H1 (cell line): Measurements from ENCODE around the gene ARHGEF7.

Source experiments
- EZH2 ChIP-seq: fragments of 200-600 bp; sonication (generic); IDR thresholded peaks from 2 replicates; pipeline ENCODE4 v1.7.1; 2012; ENCODE audit warnings: low read depth, mild to moderate bottlenecking, moderate library complexity, low read length, inconsistent platforms; ENCODE audit not compliant: severe bottlenecking
- GABPA ChIP-seq: IDR thresholded peaks from 2 replicates; pipeline ENCODE4 v1.6.1; 2011; ENCODE audit warnings: mild to moderate bottlenecking, low read length, moderate library complexity, borderline replicate concordance; ENCODE audit not compliant: insufficient read depth
- KDM1A ChIP-seq: fragments of 200-600, 300-600 bp; sonication (generic); IDR thresholded peaks from 2 replicates; pipeline ENCODE4 v1.7.1; 2016; ENCODE audit warnings: mild to moderate bottlenecking, low read length, borderline replicate concordance
- POLR2A ChIP-seq, 2 experiments: IDR thresholded peaks; 1 replicate in 1 of 2; 2 replicates in 1 of 2; pipeline ENCODE4 v1.6.1; 2011; ENCODE audit warnings: low read depth in 2 of 2, low read length in 2 of 2, mild to moderate bottlenecking in 2 of 2; ENCODE audit errors: control extremely low read depth in 1 of 2
- POLR2AphosphoS5 ChIP-seq: IDR thresholded peaks from 2 replicates; pipeline ENCODE4 v1.6.1; 2011; ENCODE audit warnings: low read depth, low read length
- RFX5 ChIP-seq: IDR thresholded peaks from 2 replicates; pipeline ENCODE4 v1.6.1; 2011; ENCODE audit warnings: low read depth, low read length, improper control_type of control experiment, borderline replicate concordance
- SIN3A ChIP-seq, 2 experiments: IDR thresholded peaks in 1 of 2; conservative IDR thresholded peaks in 1 of 2; 2 replicates each; pipeline ENCODE4 v1.6.1; 2011 to 2012; ENCODE audit warnings: low read length in 2 of 2, improper control_type of control experiment in 1 of 2, low read depth in 1 of 2, mild to moderate bottlenecking in 1 of 2
- TAF7 ChIP-seq: optimal IDR thresholded peaks from 2 replicates; pipeline ENCODE3; 2011; ENCODE audit warnings: low read depth, mild to moderate bottlenecking, inconsistent platforms, low read length, moderate library complexity, borderline replicate concordance
- TF ChIP-seq, protein P1 (sequence below): IDR thresholded peaks from 2 replicates; pipeline ENCODE4 v1.6.1; 2011; ENCODE audit warnings: low read depth, mild to moderate bottlenecking, low read length; ENCODE audit not compliant: insufficient read depth
- TF ChIP-seq, protein P2 (sequence below), 3 experiments: IDR thresholded peaks; 1 replicate in 2 of 3; 2 replicates in 1 of 3; pipeline versions ENCODE4 v1.5.1 to v1.6.1; 2011; ENCODE audit warnings: low read length in 3 of 3, mild to moderate bottlenecking in 3 of 3, inconsistent platforms in 2 of 3, low read depth in 1 of 3, moderate library complexity in 1 of 3; ENCODE audit not compliant: insufficient read depth in 1 of 3; ENCODE audit errors: control extremely low read depth in 1 of 3
- TF ChIP-seq, protein P3 (sequence below): IDR thresholded peaks from 2 replicates; pipeline ENCODE4 v1.6.1; 2012; ENCODE audit warnings: inconsistent platforms

DNA sequence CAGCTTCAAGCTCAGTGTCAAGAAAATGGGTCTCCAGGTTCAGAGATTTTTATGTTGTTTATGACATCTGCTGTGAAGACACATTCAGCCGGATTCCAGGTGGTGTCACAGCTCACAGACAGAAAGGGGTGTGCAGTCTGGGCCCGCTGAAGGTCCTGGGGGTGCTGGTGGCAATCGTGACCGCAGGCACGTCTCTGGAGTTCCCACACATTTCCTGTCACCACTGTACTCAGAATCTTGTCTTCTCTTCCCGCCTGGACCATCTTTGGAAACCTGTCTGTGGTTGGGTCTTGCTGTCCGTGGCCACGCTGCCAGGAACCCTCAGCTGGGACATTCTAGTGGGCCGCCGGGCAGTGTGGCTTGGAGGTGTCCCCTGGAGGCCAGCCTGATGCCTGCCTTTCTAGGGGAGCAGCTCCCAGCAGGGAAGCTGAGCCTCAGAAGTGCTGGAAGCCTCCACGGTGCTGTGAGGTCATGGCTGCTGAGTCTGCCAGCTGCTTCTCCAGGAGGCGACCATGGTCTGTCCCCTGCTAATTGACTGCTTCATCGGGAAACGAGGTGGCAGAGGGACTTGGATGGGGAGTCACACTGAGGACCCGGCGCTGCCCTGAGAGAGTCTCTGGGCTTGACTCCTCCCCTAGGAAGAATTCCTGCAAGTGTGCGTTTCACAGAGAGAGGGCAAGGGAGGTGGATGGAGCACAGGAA lies 209.0 kb downstream of the ARHGEF7 start:
- TF ChIP-seq RFX5 (no peak), TAF7 (no peak), KDM1A (no peak), GABPA (no peak), EZH2 (no peak), POLR2A (IDR thresholded peaks at IDR 0.05; ENCODE audit: control extremely low read depth in 1 of 2, low read depth in 2 of 2, low read length in 2 of 2) (no peak), POLR2AphosphoS5 (no peak), SIN3A (conservative IDR thresholded peaks at IDR 0.05 in 1 of 2, IDR thresholded peaks at IDR 0.05 in 1 of 2; ENCODE audit: low read depth in 1 of 2, low read length in 2 of 2) (no peak)
- TF ChIP-seq, protein P1, sequence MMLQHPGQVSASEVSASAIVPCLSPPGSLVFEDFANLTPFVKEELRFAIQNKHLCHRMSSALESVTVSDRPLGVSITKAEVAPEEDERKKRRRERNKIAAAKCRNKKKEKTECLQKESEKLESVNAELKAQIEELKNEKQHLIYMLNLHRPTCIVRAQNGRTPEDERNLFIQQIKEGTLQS = no peak
- TF ChIP-seq, protein P2, sequence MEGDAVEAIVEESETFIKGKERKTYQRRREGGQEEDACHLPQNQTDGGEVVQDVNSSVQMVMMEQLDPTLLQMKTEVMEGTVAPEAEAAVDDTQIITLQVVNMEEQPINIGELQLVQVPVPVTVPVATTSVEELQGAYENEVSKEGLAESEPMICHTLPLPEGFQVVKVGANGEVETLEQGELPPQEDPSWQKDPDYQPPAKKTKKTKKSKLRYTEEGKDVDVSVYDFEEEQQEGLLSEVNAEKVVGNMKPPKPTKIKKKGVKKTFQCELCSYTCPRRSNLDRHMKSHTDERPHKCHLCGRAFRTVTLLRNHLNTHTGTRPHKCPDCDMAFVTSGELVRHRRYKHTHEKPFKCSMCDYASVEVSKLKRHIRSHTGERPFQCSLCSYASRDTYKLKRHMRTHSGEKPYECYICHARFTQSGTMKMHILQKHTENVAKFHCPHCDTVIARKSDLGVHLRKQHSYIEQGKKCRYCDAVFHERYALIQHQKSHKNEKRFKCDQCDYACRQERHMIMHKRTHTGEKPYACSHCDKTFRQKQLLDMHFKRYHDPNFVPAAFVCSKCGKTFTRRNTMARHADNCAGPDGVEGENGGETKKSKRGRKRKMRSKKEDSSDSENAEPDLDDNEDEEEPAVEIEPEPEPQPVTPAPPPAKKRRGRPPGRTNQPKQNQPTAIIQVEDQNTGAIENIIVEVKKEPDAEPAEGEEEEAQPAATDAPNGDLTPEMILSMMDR (IDR thresholded peaks at IDR 0.05; ENCODE audit: control extremely low read depth in 1 of 3, insufficient read depth in 1 of 3, low read depth in 1 of 3, low read length in 3 of 3) = no peak
- TF ChIP-seq, protein P3, sequence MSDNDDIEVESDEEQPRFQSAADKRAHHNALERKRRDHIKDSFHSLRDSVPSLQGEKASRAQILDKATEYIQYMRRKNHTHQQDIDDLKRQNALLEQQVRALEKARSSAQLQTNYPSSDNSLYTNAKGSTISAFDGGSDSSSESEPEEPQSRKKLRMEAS = no peak
